Spinal cord (tissue), 10 donors: ENCODE data around the gene CDC42BPB. TPM values are rescaled to one million over a fixed set of nuclear protein-coding genes. Genes with fewer than 3 reads are reported as not detected.

Experiments
- DNase-seq, 6 donors: peaks; one replicate each; pipeline versions ENCODE4 v3.0.0 to v3.0.0-alpha.2; 2013 to 2015; ENCODE audit warnings: low spot score in 6 of 6, low read depth in 4 of 6
- H3K27ac ChIP-seq: one replicate; pipeline ENCODE4 v1.5.1; 2013; ENCODE audit warnings: low read depth, low read length, control low read depth
- H3K27me3 ChIP-seq: one replicate; pipeline ENCODE4 v1.6.1; 2013; ENCODE audit warnings: low read length; ENCODE audit not compliant: control insufficient read depth, insufficient read depth
- H3K36me3 ChIP-seq: one replicate; pipeline ENCODE4 v1.6.1; 2013; ENCODE audit warnings: low read length; ENCODE audit not compliant: control insufficient read depth, insufficient read depth
- H3K4me1 ChIP-seq: one replicate; pipeline ENCODE4 v1.6.1; 2013; ENCODE audit warnings: low read length; ENCODE audit not compliant: control insufficient read depth, insufficient read depth
- H3K4me3 ChIP-seq: one replicate; pipeline ENCODE4 v1.5.1; 2013; ENCODE audit warnings: low read depth, low read length, control low read depth
- H3K9me3 ChIP-seq: one replicate; pipeline ENCODE4 v1.6.1; 2013; ENCODE audit warnings: low read length; ENCODE audit not compliant: control insufficient read depth, insufficient read depth
- WGBS: methylation state at CpG from one replicate; pipeline ENCODE4 v1.1.5; 2013; ENCODE audit warnings: missing lambda C conversion rate; ENCODE audit not compliant: insufficient coverage; 5-methylcytosine and 5-hydroxymethylcytosine counted together
- polyA plus RNA-seq, 2 donors: library from polyadenylated mRNA; unstranded; fragments of 120-200 nt; gene quantifications; one replicate each; pipeline ENCODE4 v1.2.1, GENCODE V29; 2013; ENCODE audit not compliant: insufficient read length in 2 of 2
- total RNA-seq, 2 donors: library from RNA; depleted of rRNA in 1 of 2; stranded (reverse); fragments of 120-200 nt in 1 of 2; fragments of >200 nt in 1 of 2; gene quantifications; one replicate each; pipeline versions ENCODE4 v1.2.3 to v1.2.4, GENCODE V29; 2013 to 2014
- donor health status: healthy.

Gene CDC42BPB
- total and polyA plus RNA-seq, 4 donors: 69.0 to 115 (median 96.3) TPM

DNA sequence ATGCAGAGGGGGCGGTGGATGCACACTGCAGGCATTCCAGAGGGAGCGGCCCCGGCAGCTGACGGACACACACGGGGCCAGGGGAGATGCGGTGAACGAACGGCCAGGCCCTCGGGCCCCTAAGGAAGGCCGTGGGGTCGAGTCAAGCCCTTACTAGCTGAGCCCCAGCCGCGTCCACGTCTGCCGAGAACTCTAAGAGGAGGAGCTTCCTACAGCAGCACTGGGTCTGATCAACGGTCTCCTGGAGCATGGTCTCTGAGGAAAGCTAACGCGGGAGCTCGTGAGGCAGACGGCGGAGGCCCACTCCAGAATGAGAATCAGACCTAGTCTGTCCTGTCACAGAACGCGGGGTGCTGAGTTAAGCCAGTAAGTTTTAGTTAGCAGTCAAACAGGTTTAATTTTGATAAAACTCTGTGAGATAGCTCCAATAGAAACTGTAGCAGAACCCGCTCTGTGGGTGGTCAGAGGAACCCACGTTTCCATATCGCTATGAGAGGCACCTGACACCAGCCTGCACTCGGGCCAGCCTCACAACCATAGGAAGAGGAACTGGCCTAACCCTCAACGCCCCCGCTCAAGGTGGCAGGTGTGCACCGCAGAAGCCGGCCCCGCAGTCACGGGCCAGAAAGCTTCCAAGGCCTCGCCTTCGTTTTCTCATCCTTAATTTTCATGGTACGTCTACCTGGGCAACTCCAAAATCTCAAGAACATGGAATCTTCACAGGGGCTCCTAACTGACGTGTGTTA is 55.5 kb downstream of the CDC42BPB start:
- Histone ChIP-seq H3K4me1 (peaks cover 12% of the 10 kb centered on the region), H3K9me3 (no peaks in the 10 kb centered on the region), H3K27me3 (no peaks in the 10 kb centered on the region), H3K36me3 (peaks cover 79% of the 10 kb centered on the region), H3K27ac (no peak overlapping the region), H3K4me3 (no peak overlapping the region)
- DNase-seq: no peak
- WGBS: 84% methylated on average over 37 of the region's 37 CpGs

DNA sequence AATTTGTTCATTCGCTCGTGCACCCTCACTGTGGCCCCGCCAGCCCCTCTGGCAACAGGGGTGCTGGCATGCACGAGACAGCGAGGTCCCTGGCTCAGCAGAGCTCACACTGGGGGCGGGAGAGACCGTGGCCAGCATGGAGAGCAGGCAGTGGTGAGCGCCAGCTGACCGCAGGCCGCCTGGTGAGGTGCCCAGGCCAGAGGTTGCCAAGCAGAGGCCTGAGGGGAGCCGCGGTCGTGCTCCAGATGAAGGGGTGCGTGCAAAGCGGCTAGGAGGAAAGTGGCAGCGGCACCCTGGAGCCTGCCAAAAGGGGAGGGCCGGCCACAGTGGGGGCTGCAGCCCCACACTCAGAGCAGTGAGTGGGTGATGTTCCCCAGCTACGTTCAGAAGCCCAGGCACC is 56.1 kb downstream of the CDC42BPB start:
- Histone ChIP-seq H3K4me1 (peaks cover 12% of the 10 kb centered on the region), H3K27ac (no peak overlapping the region), H3K27me3 (no peaks in the 10 kb centered on the region), H3K36me3 (peaks cover 76% of the 10 kb centered on the region), H3K4me3 (no peak overlapping the region), H3K9me3 (no peaks in the 10 kb centered on the region)
- DNase-seq: peak in 1 of 6 donors; percentile 52
- WGBS: 78% methylated on average over 18 of the region's 18 CpGs

DNA sequence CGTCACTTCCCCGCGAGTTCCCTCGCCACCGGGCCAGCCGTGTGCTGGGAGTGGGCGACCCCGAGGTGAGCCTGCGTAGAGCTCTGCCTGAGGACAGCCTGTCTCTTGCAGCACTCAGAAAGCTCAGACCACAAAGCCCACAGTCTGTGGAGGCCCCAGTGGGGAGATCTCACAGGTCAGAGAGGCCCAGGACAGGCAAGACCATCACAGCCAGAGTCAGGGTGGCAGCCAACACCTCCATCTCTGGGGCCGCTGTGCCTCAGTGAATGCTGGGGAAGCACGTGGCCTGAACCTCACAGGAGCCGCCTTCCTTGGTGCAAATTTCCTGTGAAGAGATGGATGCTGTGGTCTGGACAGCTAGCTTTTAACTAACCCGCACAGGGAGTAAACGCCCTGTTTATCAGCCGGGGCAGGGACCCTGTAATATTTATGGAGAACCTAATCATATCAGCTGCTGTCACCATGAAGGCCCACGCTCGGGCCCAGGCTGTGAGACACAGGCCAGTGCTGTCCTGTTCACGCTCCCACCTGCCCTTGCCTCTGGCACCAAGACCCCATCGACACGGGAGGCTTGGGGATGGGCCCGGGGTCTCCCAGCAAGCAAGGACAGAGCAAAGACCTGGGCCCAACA is 56.9 kb downstream of the CDC42BPB start:
- DNase-seq: no peak

DNA sequence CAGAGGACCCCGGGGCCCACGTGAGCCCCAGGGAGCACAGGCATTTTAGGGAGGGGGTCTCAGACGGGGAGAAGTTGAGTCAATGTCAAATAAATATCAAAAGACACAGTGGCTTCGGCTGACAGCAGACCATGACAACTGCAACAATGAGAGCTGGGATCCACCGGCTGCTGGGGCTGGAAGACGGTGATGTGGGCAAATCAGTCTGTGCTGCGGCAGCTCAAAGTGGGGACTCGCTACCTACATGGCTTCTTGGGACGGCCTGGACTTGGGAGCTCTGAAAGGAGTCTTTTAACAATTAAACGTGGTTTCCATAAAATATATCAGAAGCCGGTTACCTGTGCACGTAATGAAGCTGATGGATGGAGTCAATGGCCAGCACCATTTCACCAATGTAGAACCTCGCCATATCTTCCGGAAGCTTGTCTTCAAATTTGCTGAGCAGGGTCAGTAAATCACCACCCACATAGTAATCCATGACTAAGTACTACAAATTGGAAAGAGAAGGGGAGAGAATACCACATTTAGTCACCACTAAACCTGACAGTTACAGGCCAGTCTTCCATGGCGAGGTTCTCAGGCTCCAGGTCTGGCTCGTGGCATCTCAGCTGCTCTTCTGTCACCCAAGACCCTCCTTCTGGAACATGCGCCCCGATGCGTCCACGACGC is 58.0 kb downstream of the CDC42BPB start:
- no peaks in the 10 kb centered on the region for H3K9me3 ChIP-seq
- H3K27me3 ChIP-seq: no peaks in the 10 kb centered on the region
- 95% methylated on average over 14 of the region's 21 CpGs for WGBS
- no peak overlapping the region for H3K27ac ChIP-seq
- H3K4me1 ChIP-seq: peaks cover 11% of the 10 kb centered on the region
- no peak for DNase-seq
- H3K36me3 ChIP-seq: peaks cover 77% of the 10 kb centered on the region
- H3K4me3 ChIP-seq: no peak overlapping the region

More for the DNA sequence above, 56.9 kb downstream of the CDC42BPB start:
- Histone ChIP-seq H3K27ac (no peak overlapping the region), H3K4me1 (peaks cover 12% of the 10 kb centered on the region), H3K4me3 (no peak overlapping the region), H3K9me3 (no peaks in the 10 kb centered on the region), H3K36me3 (peaks cover 74% of the 10 kb centered on the region), H3K27me3 (no peaks in the 10 kb centered on the region)
- 95% methylated on average over 19 of the region's 21 CpGs for WGBS

DNA sequence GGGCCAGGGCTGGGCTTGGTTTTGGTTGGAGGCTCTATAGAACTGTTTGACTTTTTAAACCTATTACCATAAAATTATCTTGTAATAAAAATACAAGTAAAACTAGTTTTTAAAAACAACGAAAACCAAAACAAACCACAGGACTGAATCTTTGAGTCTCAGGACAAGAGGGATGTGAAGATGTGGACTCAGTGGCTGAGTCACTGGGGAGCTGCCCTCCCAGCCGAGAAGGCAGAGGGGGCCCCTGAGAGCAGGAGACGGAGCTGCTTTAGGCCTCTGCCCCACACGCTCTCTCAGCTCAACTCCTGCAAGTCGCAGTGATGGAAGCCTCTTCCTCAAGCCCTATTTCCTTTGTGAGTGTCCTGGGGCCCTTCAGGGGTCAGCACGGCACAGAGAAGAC is 59.0 kb downstream of the CDC42BPB start:
- H3K27me3 ChIP-seq: no peaks in the 10 kb centered on the region
- H3K36me3 ChIP-seq: peaks cover 74% of the 10 kb centered on the region
- DNase-seq: no peak
- H3K4me3 ChIP-seq: no peak overlapping the region
- H3K9me3 ChIP-seq: no peaks in the 10 kb centered on the region
- no peak overlapping the region for H3K27ac ChIP-seq
- 74% methylated on average over 5 of the region's 6 CpGs for WGBS
- H3K4me1 ChIP-seq: peaks cover 6% of the 10 kb centered on the region

DNA sequence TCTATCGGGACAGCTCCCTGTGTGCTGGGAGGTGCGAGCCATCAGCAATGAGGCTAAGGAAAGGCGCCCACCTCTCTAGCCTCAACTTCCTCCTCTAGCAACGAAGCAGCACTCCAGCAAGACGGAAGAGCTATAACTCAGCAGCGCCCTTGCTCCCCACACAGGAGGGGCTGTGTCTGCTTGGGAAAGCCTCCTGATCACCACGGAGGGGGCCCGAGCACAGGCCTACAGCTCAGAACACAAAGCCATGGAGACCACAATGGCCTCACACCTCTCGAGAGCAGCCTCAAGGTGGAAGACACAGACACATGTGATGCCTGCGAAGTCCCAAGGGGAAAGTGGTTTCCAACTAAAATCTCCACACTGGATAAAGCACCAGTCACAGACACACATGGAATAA is 60.4 kb downstream of the CDC42BPB start:
- peaks cover 64% of the 10 kb centered on the region for H3K36me3 ChIP-seq
- DNase-seq: no peak
- WGBS: 84% methylated on average over 7 of the region's 10 CpGs

DNA sequence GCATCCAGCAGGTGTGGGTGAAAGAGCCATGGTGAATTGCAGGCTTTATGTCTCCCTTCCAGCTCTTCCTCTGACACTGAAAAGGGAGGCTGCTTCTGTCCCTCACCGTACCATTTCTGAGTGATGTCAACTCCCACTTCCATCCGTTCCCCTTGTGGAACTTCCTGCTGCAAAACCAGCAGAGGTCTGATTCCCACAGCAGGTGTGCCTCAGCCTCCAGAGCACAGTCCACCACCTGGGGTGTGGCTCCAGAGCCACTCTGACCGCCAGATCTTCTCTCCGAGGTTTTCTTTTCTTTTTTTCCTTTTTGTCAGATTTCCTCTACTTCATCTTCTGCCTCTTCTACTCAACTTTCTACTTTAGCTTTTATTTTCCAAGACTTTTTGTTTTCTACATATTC is 62.7 kb downstream of the CDC42BPB start:
- H3K9me3 ChIP-seq: no peaks in the 10 kb centered on the region
- DNase-seq: no peak
- 86% methylated on average over 4 of the region's 4 CpGs for WGBS
- H3K27me3 ChIP-seq: no peaks in the 10 kb centered on the region
- no peak overlapping the region for H3K4me3 ChIP-seq
- no peaks in the 10 kb centered on the region for H3K4me1 ChIP-seq
- H3K27ac ChIP-seq: no peak overlapping the region
- peaks cover 42% of the 10 kb centered on the region for H3K36me3 ChIP-seq

More for the DNA sequence above, 60.4 kb downstream of the CDC42BPB start:
- Histone ChIP-seq H3K4me3 (no peak overlapping the region), H3K4me1 (peaks cover 3% of the 10 kb centered on the region), H3K27ac (no peak overlapping the region), H3K9me3 (no peaks in the 10 kb centered on the region), H3K27me3 (no peaks in the 10 kb centered on the region)

DNA sequence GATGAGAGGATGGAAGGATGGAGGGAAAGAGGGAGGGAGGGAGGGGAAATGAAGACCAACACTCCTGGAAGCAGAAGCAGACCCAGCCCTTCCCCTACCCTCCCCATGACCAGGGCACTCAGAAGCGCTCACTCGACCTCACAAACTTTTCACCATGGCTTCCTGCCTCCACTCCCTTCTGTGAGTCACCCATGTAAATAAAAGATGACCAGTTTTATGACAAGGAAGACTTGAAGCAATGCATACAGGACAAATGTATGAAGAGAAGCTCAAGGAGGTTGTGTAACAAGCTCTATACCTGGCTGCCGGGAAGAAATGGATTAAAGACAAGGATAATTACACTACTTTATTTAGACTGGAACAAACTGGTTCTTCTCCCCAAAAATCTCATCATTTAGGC is 63.8 kb downstream of the CDC42BPB start:
- Histone ChIP-seq H3K27ac (no peak overlapping the region), H3K4me1 (no peaks in the 10 kb centered on the region), H3K36me3 (peaks cover 32% of the 10 kb centered on the region), H3K9me3 (no peaks in the 10 kb centered on the region), H3K27me3 (no peaks in the 10 kb centered on the region), H3K4me3 (no peak overlapping the region)
- no peak for DNase-seq
- no CpG with 5 or more reads among the region's 3 CpGs for whole genome bisulfite sequencing

DNA sequence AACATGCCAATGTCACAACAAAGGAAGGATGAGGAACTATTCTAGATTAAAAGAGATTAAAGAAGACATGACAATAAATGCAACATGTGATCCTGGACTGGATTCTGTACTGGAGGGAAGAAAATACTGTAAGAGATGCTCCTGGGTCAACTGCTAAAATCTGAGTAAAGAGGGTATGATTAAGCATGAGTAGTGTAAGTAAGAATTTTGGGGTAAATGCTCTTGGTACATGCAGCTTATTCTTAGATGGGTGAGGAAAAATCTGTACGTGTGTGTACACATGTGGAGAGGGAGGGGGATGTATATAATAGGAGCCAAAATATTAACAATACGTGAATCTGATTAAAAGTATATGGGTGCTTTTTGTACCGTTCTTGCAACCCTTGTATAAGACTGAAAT is 66.0 kb downstream of the CDC42BPB start:
- peaks cover 29% of the 10 kb centered on the region for H3K36me3 ChIP-seq
- H3K27ac ChIP-seq: no peak overlapping the region
- 100% methylated on average over 1 of the region's 3 CpGs for WGBS

More for the DNA sequence above, 66.0 kb downstream of the CDC42BPB start:
- H3K9me3 ChIP-seq: no peaks in the 10 kb centered on the region
- H3K4me1 ChIP-seq: peaks cover 5% of the 10 kb centered on the region
- DNase-seq: no peak
- H3K4me3 ChIP-seq: no peak overlapping the region
- no peaks in the 10 kb centered on the region for H3K27me3 ChIP-seq
